Erythroblast (primary cell): ENCODE measurements around the gene USP28.
"Not testable (repeated sequence)": the region's sequence is repeated elsewhere in the genome, so short reads cannot be mapped to it uniquely, and the experiment has no call there.

ENCODE experiments used
- DNase-seq, 2 experiments: peaks; one replicate each; lab custom pipeline; 2025; lab: John Stamatoyannopoulos, UW
- GATA1 ChIP-seq: IDR thresholded peaks from 2 replicates; pipeline ENCODE4 v1.6.1; 2011; ENCODE audit warnings: low read depth, mild to moderate bottlenecking, control low read depth, low read length, moderate library complexity
- POLR2A ChIP-seq: IDR thresholded peaks from 2 replicates; pipeline ENCODE4 v1.6.1; 2011; ENCODE audit warnings: mild to moderate bottlenecking, low read length

The USP28 gene

DNA sequence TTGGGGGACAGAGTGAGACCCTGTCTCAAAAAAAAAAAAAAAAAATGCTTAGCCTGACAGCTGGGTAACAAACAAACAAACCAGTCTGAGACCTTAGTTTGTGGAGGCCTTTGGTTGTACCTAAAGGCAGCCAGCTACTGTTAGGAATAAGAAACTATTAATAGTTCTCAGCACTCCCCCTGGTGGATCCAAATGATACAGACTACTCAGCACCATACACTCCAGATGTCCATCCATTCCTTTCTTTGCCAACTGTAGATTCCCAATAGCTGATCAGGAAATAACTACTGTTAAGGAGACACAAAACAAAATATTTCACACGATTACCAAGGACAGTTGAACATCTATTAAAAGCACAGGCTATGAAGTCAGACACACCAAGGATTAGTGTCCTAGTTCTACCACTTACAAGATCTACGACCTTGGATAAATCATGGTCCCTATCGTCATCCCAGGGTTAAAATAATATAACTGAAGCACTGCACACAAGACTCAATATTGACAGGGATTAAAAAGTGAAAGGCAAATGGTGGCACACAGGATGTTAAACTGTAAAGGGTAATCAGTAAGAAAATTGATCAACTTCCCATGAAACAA lies 78.6 kb downstream of the USP28 start:
- TF ChIP-seq GATA1, result no peak
- no peak for TF ChIP-seq POLR2A
- peak; percentile 27 to 57 for DNase-seq

DNA sequence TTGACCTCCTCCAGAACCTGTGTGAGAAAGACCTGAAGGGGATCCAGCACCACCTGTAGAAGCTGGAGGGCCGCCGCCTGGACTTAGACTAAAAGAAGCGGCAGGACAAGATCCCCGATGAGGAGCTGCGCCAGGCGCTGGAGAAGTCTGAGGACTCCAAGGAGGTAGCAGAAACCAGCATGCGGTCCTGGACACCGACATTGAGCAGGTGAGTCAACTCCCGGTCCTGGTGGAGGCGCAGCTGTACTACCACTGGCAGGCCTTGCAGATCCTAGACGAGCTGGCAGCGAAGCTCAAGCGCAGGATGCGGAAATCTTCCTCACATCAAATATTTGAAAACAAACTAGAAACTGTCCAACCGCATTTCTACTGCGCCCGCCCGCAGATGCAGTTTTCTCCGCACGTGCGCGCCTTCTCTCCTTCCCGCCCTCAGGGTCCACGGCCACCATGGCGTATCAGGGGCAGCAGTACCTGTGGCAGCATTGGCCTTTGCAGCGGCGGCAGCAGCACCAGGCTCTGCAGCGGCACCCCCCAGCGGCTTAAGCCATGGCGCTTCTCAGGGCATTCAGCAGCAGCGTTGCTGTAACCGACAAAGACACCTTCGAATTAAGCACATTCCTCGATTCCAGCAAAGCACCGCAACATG lies 85.6 kb downstream of the USP28 start:
- TF ChIP-seq GATA1 (no peak), POLR2A (no peak)

DNA sequence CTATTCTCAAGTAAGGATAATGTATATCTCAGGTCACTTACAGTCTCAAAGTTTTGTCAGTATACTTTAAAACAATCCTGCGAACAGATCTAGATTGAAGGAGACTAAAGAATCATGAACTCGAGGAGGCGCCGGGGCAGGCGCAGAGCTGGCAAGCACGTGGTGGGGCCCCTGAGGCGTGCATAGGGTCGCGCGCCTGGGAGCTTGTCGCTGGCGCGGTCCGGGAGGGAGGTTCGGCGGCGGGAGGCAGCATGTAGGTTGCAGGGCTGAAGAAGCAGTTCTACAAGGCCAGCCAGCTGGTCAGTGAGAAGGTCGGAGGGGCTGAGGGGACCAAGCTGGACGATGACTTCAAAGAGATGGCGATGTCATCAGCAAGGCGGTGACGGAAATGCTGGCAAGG lies 86.4 kb downstream of the USP28 start:
- not testable (repeated sequence) for DNase-seq

More for the DNA sequence above, 85.6 kb downstream of the USP28 start:
- DNase-seq, result no peak

DNA sequence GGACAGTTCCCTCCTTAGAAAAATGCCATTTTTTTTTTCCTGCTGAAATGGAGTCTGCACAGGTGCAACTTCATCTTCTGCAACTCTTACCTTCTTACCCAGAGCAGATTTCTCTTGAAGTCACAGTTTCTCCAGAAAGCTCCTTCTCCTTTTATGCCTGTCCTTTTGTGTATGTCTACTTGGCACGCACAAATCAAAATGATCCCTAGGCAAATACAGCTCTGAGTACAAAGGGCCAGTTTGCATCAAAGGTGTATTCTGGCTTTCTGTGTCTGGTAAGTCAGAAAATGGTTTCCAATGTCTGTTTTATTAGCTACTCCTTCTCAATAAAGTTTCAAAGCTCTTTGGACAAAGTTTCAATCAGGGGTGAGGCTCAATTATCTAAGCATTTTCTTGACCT lies 93.2 kb downstream of the USP28 start:
- DNase-seq, result no peak
- TF ChIP-seq GATA1, result no peak
- TF ChIP-seq POLR2A, result no peak

DNA sequence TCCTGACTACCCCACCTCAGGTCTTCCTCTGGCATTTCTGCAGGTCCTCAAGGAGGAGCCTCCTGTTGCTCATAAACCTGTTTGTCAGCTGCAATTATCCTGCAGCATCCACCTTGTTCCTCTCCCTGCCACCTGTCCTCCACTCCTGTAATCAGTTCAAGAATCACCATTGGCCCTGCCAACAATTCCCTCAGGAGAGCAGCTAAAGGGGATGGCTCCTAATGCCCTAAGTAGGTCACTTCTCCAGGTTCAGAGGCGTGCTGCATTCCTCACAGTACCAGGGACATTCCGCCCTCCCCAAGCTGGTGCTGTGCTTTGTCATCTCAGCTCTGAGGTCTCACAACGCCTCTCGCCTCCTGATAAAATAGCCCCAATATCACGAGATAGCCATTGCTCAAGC lies 93.7 kb downstream of the USP28 start:
- DNase-seq, result no peak
- TF ChIP-seq POLR2A, result no peak
- no peak for TF ChIP-seq GATA1

DNA sequence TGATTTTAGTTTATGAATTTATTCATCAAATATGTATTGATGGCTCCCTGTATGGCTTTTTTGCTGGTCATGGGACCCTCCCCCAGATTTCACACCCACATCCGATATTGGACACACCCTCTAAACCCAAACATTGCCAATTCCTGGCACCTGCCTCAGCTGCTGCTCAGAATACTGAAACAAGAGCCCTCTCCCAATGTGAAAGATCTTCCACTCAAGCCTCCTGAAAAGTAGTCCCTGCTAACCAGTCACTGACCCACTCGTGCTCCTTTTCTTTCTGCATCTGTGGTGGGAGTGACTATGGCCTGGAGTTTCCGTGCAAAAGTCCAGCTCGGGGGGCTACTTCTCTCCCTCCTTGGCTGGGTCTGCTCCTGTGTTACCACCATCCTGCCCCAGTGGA lies 95.9 kb downstream of the USP28 start, which contains the start of gene CLDN25:
TSS of gene CLDN25 (plus strand) at position 301 of the 400 bp plus-strand sequence. CDS start at position 301, 0 bp downstream.
- DNase-seq, result no peak
- TF ChIP-seq GATA1 (no peak), POLR2A (no peak)

DNA sequence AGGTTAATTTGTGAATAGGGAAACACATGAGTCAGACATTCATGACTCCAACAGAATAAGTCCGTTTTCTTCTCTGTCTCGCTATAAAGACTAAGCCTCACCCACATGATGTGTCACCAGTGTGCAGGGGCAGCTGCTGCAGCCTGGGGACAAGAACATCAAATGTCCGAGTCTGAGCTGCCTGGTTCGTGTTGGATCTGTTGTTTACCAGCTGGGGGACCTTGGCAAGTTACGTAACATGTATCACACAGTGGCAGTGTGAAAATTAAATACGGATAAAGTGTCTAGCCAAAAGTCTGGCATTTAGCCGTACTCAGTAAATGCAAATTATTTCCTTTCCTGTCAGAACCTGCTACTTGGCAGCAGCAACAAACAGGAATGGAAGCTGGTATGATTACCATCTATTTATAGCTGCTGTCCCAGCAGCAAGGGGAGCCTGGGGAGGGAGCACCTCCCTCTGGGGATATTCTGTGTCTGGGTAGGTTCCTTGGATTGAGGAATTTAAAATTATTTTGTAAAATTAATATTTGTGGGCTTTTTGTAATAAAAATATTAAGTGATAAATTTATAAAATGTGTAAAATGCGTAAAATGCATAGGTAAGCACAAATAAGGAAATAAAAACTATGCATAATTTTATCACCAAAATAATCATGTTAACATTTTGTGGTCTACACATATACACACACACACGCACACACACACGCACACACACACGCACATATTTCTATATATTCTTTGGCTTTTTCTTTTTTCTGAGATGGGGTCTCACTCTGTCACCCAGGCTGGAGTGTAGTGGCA lies 97.1 kb downstream of the USP28 start:
- TF ChIP-seq GATA1 (no peak), POLR2A (no peak)
- DNase-seq, result no peak

DNA sequence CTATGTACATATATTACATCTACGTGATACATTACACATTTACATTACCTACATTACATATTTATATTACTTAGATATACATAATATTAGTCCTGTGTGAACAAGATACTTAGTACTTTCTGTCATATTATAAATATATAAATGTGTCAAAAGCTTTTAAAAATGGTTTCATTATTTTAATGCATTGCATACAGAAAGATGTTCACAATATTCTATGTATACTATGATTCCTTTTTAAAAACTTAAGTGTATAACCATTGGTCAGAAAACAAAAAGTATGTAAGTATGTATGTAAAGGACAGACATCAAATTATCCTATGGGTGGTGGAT lies 101.2 kb downstream of the USP28 start:
- DNase-seq, result no peak
- no peak for TF ChIP-seq GATA1
- no peak for TF ChIP-seq POLR2A

DNA sequence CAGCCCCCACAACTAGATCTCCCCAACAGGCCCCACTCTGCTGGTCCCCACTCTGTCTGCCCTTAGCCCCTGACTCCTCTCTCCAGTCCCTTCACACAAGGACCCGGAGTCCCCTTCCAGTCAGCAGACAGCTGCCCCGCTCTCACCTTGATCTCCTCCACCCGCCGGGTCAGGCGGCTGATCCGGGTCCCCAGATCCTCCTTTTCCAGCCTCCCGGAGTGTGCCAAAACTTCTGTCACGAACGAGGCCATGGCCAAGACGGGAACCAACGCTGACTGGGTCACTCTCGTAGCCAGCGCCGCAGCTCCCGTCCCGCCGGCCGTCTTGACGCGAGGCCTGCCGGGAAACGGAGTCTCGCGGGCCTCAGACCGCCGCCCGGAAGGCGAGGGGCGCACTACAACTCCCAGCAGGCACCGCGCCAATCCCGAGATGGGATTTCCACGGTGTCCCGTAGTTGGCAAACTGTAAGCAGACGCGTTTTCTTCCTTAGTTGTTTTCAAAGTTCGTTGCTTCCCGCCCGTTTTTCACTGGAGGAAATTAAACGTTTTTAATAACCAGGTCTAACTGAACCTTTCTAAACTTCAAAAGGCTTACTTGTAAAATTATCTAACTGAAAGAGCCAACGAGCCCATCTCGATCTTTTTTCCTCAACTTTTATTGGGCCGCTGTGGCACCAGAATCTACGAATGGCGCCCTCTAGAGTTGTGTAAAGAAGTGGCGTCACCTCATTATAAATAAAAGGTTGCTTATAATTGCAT lies 101.8 kb downstream of the USP28 start, which contains the start of gene ZW10:
TSS of gene ZW10 (minus strand) at position 277 of the 758 bp plus-strand sequence. CDS start at position 251, 26 bp downstream.
- TF ChIP-seq GATA1, result no peak
- peak; percentile 74 for TF ChIP-seq POLR2A
- peak; percentile 96 to 97 for DNase-seq

DNA sequence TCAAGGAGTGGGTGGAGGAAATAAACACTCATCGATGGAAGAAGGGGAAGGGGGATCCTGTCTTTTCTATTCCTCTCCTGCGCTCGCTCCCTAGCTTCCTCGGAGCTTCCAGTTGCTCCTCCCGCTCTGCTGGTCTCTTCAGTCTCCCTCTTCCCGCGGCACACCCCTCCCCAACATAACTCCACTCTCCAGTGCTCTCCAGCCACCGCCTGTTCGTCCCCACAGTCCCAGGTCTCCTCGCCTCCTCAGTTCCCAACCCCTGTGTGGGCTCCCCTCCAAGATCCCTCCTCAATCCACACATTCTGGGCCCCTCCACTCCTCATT lies 102.3 kb downstream of the USP28 start:
- TF ChIP-seq GATA1 (no peak), POLR2A (no peak)
- peak; percentile 65 to 70 for DNase-seq

DNA sequence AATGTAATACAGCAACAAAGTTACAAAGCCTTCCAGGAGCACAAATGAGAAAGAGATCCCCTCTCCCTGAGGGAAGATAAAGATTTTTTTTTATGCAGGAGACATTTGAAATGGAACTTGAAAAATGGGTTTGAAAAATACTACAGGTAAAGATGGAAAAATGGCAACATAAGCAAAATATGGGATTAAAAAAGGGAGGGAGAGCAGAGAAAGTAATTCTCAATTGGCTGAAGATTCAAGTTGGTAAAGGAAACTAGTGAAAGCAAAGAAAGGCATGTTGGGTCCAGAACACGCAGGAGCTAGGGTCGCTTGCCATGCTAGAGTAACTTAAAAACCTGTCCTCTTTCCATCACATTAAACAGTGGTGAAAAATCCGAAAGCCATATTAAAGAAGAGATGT lies 103.4 kb downstream of the USP28 start:
- no peak for TF ChIP-seq POLR2A
- TF ChIP-seq GATA1, result no peak
- DNase-seq, result no peak

DNA sequence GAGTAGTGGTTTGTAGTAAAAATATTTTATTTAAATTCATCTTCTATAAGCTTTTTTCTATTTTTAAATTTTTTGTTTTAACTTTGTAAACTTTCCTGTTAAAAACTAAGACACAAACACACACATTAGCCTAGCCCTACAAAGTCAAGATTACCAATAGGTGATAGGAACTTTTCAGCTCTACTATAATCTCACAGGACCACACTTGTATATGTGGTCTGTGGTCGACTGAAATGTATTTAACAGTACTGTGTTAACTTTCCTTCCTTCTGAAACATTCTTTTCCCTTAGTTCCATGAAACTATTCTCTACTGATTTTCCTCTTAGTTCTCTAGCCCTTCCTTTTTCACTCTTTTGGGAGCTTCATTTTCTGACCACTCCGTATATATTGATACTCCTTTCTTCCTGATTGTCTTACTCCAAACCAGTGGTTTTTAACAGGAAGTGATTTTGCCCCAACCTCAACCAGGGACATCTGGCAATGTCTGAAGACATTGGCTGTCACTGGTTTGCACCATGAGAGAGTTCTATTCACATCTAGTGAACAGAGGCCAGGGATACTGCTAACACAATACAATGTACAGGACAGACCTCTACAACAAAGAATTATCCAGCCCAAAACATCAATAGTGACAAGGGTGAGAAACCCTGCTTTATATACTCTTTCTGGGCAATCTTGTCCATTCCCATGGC lies 110.7 kb downstream of the USP28 start:
- no peak for DNase-seq
- no peak for TF ChIP-seq GATA1
- no peak for TF ChIP-seq POLR2A

DNA sequence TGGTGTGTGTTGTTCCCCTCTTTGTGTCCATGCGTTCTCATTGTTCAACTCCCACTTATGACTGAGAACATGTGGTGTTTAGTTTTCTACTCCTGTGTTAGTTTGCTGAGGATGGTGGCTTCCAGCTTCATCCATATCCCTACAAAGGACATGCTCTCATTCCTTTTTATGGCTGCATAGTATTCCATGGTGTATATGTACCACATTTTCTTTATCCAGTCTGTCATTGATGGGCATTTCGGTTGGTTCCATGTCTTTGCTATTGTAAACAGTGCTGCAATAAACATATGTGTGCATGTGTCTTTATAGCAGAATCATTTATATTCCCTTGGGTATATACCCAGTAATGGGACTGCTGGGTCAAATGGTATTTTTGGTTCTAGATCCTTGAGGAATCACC lies 112.3 kb downstream of the USP28 start:
- not testable (repeated sequence) for DNase-seq
